ENCODE data around the gene SRRM3. TPM values are rescaled to one million over a fixed set of nuclear protein-coding genes. Genes with fewer than 3 reads are reported as not detected.

The SRRM3 gene
- total and polyA plus RNA-seq, 2 experiments from 2014 or later = 8.6 to 13.8 TPM

GRCh38 chr7:76196786-76197185, 4.9 kb upstream of the SRRM3 start:
- H3K27me3 ChIP-seq (ENCODE audit: insufficient read depth) = no peaks in the 10 kb centered on the region
- peak overlapping the region; percentile 72 for H2AFZ ChIP-seq
- H3K4me3 ChIP-seq = no peak overlapping the region
- H3F3A ChIP-seq (replicated peaks; ENCODE audit: low read depth) = peaks cover 18% of the 10 kb centered on the region
- H3K4me3 Mint-ChIP-seq = no peak overlapping the region
- H3K36me3 ChIP-seq (ENCODE audit: insufficient read depth) = no peaks in the 10 kb centered on the region
- H3K27me3 Mint-ChIP-seq (ENCODE audit: insufficient read depth, low read depth, poor library complexity) = peaks cover 23% of the 10 kb centered on the region
- H3K4me2 ChIP-seq = no peak overlapping the region
- TF ChIP-seq EZH2phosphoT487 (IDR thresholded peaks at IDR 0.05; ENCODE audit: unreplicated experiment) (no peak), ZNF462 (CRISPR knock-in tag; IDR thresholded peaks at IDR 0.05) (no peak), JUNB (IDR thresholded peaks at IDR 0.05; ENCODE audit: unreplicated experiment) (no peak), NANOG (IDR thresholded peaks at IDR 0.05; ENCODE audit: borderline replicate concordance) (no peak), CREB1 (CRISPR knock-in tag; IDR thresholded peaks at IDR 0.05; ENCODE audit: low read depth) (no peak), ETS1 (IDR thresholded peaks at IDR 0.05) (no peak), ZNF114 (CRISPR knock-in tag; IDR thresholded peaks at IDR 0.05) (no peak), ZNF331 (CRISPR knock-in tag; IDR thresholded peaks at IDR 0.05; ENCODE audit: low read depth) (no peak), CTCF (conservative IDR thresholded peaks at IDR 0.05; ENCODE audit: low read depth in 2 of 2) (no peak), POLR2AphosphoS5 (IDR thresholded peaks at IDR 0.05; ENCODE audit: low read depth) (no peak), STAT1 (IDR thresholded peaks at IDR 0.05; ENCODE audit: unreplicated experiment) (no peak), REST (IDR thresholded peaks at IDR 0.05; ENCODE audit: unreplicated experiment) (no peak), EZH2 (IDR thresholded peaks at IDR 0.05; ENCODE audit: low read depth, unreplicated experiment) (no peak)
- ATAC-seq (no peak), DNase-seq (ENCODE audit: low spot score) (no peak)
- H3K79me2 ChIP-seq (replicated peaks; ENCODE audit: insufficient read depth) = no peaks in the 10 kb centered on the region
- no peak overlapping the region for H3K27ac Mint-ChIP-seq
- H3K4me1 ChIP-seq (ENCODE audit: insufficient read depth) = peaks cover 26% of the 10 kb centered on the region
- no peak overlapping the region for H3K27ac ChIP-seq (ENCODE audit: low read depth)
- peaks cover 43% of the 10 kb centered on the region for H3K4me1 Mint-ChIP-seq
- H3K9me2 ChIP-seq (ENCODE audit: insufficient read depth) = no peaks in the 10 kb centered on the region
- peaks cover 4% of the 10 kb centered on the region; the same call in 2 of the 3 replicates for H3K9me3 Mint-ChIP-seq
- H3K36me3 Mint-ChIP-seq (ENCODE audit: low read depth) = peaks cover under 1% of the 10 kb centered on the region; the same call in 2 of the 3 replicates
- H4K20me1 ChIP-seq (replicated peaks; ENCODE audit: insufficient read depth) = no peaks in the 10 kb centered on the region

Data from GM23338 (cell line).